ENCODE results near the gene KRT32. TPM values are rescaled to one million over a fixed set of nuclear protein-coding genes. Genes with fewer than 3 reads are reported as not detected.

KRT32 gene
- total and polyA plus RNA-seq, 10 donors, result not detected

DNA sequence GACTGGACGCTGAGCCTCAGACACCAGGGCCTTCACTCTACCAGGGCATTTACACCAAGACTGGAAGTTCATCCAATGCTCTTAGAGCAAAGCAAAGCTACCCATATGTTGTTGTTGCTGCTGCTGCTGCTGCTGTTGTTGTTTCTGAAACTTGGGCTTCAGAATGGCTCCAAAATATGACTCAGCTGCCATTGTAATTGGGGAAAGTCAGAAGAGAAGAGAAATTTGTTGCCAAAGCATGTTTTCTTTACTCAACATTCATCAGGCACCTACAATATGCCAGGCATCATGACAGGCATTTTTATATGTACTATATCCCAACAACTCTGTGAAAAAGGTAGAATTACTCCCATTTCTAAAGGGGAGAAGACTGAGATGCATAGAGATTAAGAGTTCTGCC, 11.9 kb downstream of the KRT32 start:
- DNase-seq, result no peak
- peaks cover 0 to 2% (median 0%) of the 10 kb centered on the region in 7 donors for H3K27me3 ChIP-seq (replicated peaks in 1 of 7)
- no peak overlapping the region for H3K27ac ChIP-seq
- intact Hi-C loops (cut with DNase I; ENCODE audit: low total_unique reads), result no loop called here
- no peaks in the 10 kb centered on the region for H3K4me1 ChIP-seq
- no peak overlapping the region for H3K4me3 ChIP-seq
- H3K36me3 ChIP-seq, result no peaks in the 10 kb centered on the region
- TF ChIP-seq POLR2A (IDR thresholded peaks at IDR 0.05), result no peak
- TF ChIP-seq POLR2AphosphoS5 (IDR thresholded peaks at IDR 0.05), result no peak
- TF ChIP-seq, protein P1, sequence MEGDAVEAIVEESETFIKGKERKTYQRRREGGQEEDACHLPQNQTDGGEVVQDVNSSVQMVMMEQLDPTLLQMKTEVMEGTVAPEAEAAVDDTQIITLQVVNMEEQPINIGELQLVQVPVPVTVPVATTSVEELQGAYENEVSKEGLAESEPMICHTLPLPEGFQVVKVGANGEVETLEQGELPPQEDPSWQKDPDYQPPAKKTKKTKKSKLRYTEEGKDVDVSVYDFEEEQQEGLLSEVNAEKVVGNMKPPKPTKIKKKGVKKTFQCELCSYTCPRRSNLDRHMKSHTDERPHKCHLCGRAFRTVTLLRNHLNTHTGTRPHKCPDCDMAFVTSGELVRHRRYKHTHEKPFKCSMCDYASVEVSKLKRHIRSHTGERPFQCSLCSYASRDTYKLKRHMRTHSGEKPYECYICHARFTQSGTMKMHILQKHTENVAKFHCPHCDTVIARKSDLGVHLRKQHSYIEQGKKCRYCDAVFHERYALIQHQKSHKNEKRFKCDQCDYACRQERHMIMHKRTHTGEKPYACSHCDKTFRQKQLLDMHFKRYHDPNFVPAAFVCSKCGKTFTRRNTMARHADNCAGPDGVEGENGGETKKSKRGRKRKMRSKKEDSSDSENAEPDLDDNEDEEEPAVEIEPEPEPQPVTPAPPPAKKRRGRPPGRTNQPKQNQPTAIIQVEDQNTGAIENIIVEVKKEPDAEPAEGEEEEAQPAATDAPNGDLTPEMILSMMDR (IDR thresholded peaks at IDR 0.05 in 8 of 11, conservative IDR thresholded peaks at IDR 0.05 in 3 of 11), result no peak
- 81 to 100% (median 89%) methylated on average over 1 of the region's 1 CpG for WGBS, 5 donors
- H3K9me3 ChIP-seq, result peaks cover 0 to 4% (median 0%) of the 10 kb centered on the region in 8 donors

- DNase-seq, result no peak
- Histone ChIP-seq H3K4me1 (no peaks in the 10 kb centered on the region), H3K27me3 (replicated peaks in 1 of 7) (peaks cover 0 to 6% (median 0%) of the 10 kb centered on the region in 7 donors), H3K27ac (no peak overlapping the region), H3K4me3 (no peak overlapping the region), H3K9me3 (peaks cover 0 to 4% (median 0%) of the 10 kb centered on the region in 8 donors), H3K36me3 (no peaks in the 10 kb centered on the region)
- 77 to 94% (median 88%) methylated on average over 3 of the region's 3 CpGs for WGBS, 5 donors
- intact Hi-C loops (cut with DNase I; ENCODE audit: low total_unique reads), result no loop called here
- TF ChIP-seq, protein P1 (IDR thresholded peaks at IDR 0.05 in 8 of 11, conservative IDR thresholded peaks at IDR 0.05 in 3 of 11), result no peak
- TF ChIP-seq POLR2AphosphoS5 (IDR thresholded peaks at IDR 0.05), result no peak
- TF ChIP-seq POLR2A (IDR thresholded peaks at IDR 0.05), result no peak
Measured at GRCh38 chr17:41453066-41453465, 14.1 kb downstream of the KRT32 start.

- no peak for DNase-seq
- TF ChIP-seq, protein P1 (IDR thresholded peaks at IDR 0.05 in 8 of 11, conservative IDR thresholded peaks at IDR 0.05 in 3 of 11), result no peak
- TF ChIP-seq POLR2AphosphoS5 (IDR thresholded peaks at IDR 0.05) (no peak), POLR2A (IDR thresholded peaks at IDR 0.05) (no peak)
- 36 to 52% (median 43%) methylated on average over 4 of the region's 4 CpGs for WGBS, 5 donors
- Histone ChIP-seq H3K27ac (no peak overlapping the region), H3K27me3 (replicated peaks in 1 of 7) (peaks cover 0 to 6% (median 0%) of the 10 kb centered on the region in 7 donors), H3K4me1 (no peaks in the 10 kb centered on the region), H3K36me3 (no peaks in the 10 kb centered on the region), H3K9me3 (peaks cover 0 to 4% (median 0%) of the 10 kb centered on the region in 8 donors), H3K4me3 (no peak overlapping the region)
- intact Hi-C loops (cut with DNase I; ENCODE audit: low total_unique reads), result no loop called here
Measured at GRCh38 chr17:41452281-41452680, 14.9 kb downstream of the KRT32 start.

DNA sequence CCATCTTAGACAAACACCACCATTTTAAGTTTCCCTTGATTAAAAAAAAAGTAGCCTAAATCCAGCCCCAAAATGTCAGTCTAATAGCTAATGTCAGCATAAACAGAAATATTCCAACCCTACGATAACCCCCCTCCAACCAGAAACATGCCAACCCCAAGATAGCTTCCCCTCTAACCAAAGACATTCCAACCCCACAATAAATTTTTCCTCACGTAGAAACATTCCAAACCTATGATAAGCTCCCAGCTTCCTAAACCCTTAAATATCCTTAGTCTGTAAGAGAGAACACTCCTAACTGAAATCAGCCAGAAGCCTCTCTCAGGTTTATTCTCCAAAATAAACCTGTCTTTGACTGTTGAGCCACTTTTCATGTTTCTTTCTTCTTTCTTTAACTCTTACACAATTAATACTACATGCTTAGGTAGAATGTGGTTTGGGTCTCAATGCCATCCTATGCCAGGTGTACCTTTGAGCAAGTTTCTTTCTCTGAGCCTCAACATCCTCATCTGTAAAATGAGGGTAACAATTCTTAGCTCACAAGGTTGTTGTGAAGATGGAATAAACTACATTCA, 15.9 kb downstream of the KRT32 start:
- Histone ChIP-seq H3K9me3 (peaks cover 0 to 4% (median 0%) of the 10 kb centered on the region in 8 donors), H3K4me3 (no peak overlapping the region), H3K27ac (no peak overlapping the region), H3K4me1 (no peaks in the 10 kb centered on the region), H3K36me3 (no peaks in the 10 kb centered on the region), H3K27me3 (replicated peaks in 1 of 7) (peaks cover 0 to 5% (median 0%) of the 10 kb centered on the region in 7 donors)
- TF ChIP-seq POLR2AphosphoS5 (IDR thresholded peaks at IDR 0.05) (no peak), POLR2A (IDR thresholded peaks at IDR 0.05) (no peak)
- TF ChIP-seq, protein P1 (IDR thresholded peaks at IDR 0.05 in 8 of 11, conservative IDR thresholded peaks at IDR 0.05 in 3 of 11), result no peak
- intact Hi-C loops (cut with DNase I; ENCODE audit: low total_unique reads), result no loop called here
- DNase-seq, result no peak
- 74 to 98% (median 91%) methylated on average over 2 of the region's 2 CpGs for WGBS, 5 donors
